Esophagus squamous epithelium (tissue), 4 donors: ENCODE data around the gene IGF2BP1.

ENCODE experiments used
- CTCF ChIP-seq, 6 experiments: fragments of 450-650 bp in 4 of 6; fragments of 200-600 bp in 2 of 6; sonication (generic) in 2 of 6; IDR thresholded peaks; one replicate each; pipeline ENCODE4 v1.5.1; 2016 to 2019; ENCODE audit warnings: antibody characterized with exemption in 6 of 6, mild to moderate bottlenecking in 4 of 6, moderate library complexity in 4 of 6
- POLR2A ChIP-seq, 4 donors: fragments of 450-650 bp; IDR thresholded peaks; one replicate each; pipeline ENCODE4 v1.6.1; 2017; ENCODE audit warnings: antibody characterized with exemption in 4 of 4, mild to moderate bottlenecking in 4 of 4, moderate library complexity in 3 of 4

GRCh38 chr17:49015179-49015923 lies 18.2 kb downstream of the IGF2BP1 start:
- TF ChIP-seq CTCF (IDR thresholded peaks at IDR 0.05) (no peak), POLR2A (IDR thresholded peaks at IDR 0.05) (no peak)
